Neuronal stem cell (in vitro differentiated cells): ENCODE results near the gene TMEM135.
"Not testable (repeated sequence)": the region's sequence is repeated elsewhere in the genome, so short reads cannot be mapped to it uniquely, and the experiment has no call there.

ENCODE experiments used
- DNase-seq: peaks from one replicate; pipeline ENCODE4 v3.0.0-alpha.2; 2013; ENCODE audit warnings: low spot score
- H2AFZ ChIP-seq: one replicate; pipeline ENCODE4 v1.6.1; 2013; ENCODE audit warnings: mild to moderate bottlenecking, low read length, inconsistent platforms
- H2AK5ac ChIP-seq: 2 replicates; pipeline ENCODE4 v1.6.1; 2013; ENCODE audit warnings: low read depth, mild to moderate bottlenecking, inconsistent platforms, low read length, moderate library complexity, mixed read lengths
- H2BK120ac ChIP-seq: 2 replicates; pipeline ENCODE4 v1.6.1; 2013; ENCODE audit warnings: low read depth, mild to moderate bottlenecking, inconsistent platforms, low read length, moderate library complexity, mixed read lengths
- H2BK12ac ChIP-seq: one replicate; pipeline ENCODE4 v1.6.1; 2013; ENCODE audit warnings: low read length, inconsistent platforms
- H2BK15ac ChIP-seq: 2 replicates; pipeline ENCODE4 v1.6.1; 2013; ENCODE audit warnings: mild to moderate bottlenecking, low read length, inconsistent platforms, mixed read lengths
- H2BK5ac ChIP-seq: one replicate; pipeline ENCODE4 v1.6.1; 2013; ENCODE audit warnings: inconsistent platforms, mild to moderate bottlenecking, low read length, moderate library complexity
- H3K14ac ChIP-seq: one replicate; pipeline ENCODE4 v1.6.1; 2013; ENCODE audit warnings: low read length, inconsistent platforms
- H3K18ac ChIP-seq: 2 replicates; pipeline ENCODE4 v1.6.1; 2013; ENCODE audit warnings: low read length, inconsistent platforms
- H3K23ac ChIP-seq: 2 replicates; pipeline ENCODE4 v1.6.1; 2013; ENCODE audit warnings: low read depth, mild to moderate bottlenecking, mixed read lengths, low read length, inconsistent platforms; ENCODE audit not compliant: poor library complexity
- H3K27ac ChIP-seq: replicated peaks from 3 replicates; pipeline ENCODE4 v1.5.1; 2013; ENCODE audit warnings: low read length, inconsistent platforms
- H3K27me3 ChIP-seq, 3 experiments: 2 replicates each; pipeline ENCODE4 v1.6.1; 2013; ENCODE audit warnings: low read length in 3 of 3, mild to moderate bottlenecking in 2 of 3, inconsistent platforms in 1 of 3, low read depth in 1 of 3, mixed read lengths in 1 of 3, moderate library complexity in 1 of 3; ENCODE audit not compliant: control insufficient read depth in 3 of 3, insufficient read depth in 3 of 3
- H3K36me3 ChIP-seq, 2 donors: replicated peaks in 1 of 2; 2 replicates each; pipeline ENCODE4 v1.6.1; 2013; ENCODE audit warnings: low read length in 2 of 2; ENCODE audit not compliant: control insufficient read depth in 2 of 2, insufficient read depth in 2 of 2
- H3K4ac ChIP-seq: 2 replicates; pipeline ENCODE4 v1.6.1; 2013; ENCODE audit warnings: inconsistent platforms, mild to moderate bottlenecking, low read length, moderate library complexity
- H3K4me1 ChIP-seq, 2 donors: 1 replicate in 1 of 2; 2 replicates in 1 of 2; pipeline ENCODE4 v1.6.1; 2013; ENCODE audit warnings: low read length in 2 of 2, low read depth in 1 of 2; ENCODE audit not compliant: control insufficient read depth in 2 of 2, insufficient read depth in 1 of 2
- H3K4me2 ChIP-seq: one replicate; pipeline ENCODE4 v1.6.1; 2013; ENCODE audit warnings: mild to moderate bottlenecking, low read length, inconsistent platforms; ENCODE audit not compliant: insufficient read depth, poor library complexity, severe bottlenecking
- H3K4me3 ChIP-seq, 2 donors: 2 replicates each; pipeline ENCODE4 v1.5.1; 2013; ENCODE audit warnings: low read length in 2 of 2, mild to moderate bottlenecking in 2 of 2, inconsistent platforms in 1 of 2, moderate library complexity in 1 of 2
- H3K79me1 ChIP-seq: one replicate; pipeline ENCODE4 v1.6.1; 2013; ENCODE audit warnings: low read depth, mild to moderate bottlenecking, inconsistent platforms, low read length, moderate library complexity
- H3K9ac ChIP-seq: one replicate; pipeline ENCODE4 v1.6.1; 2013; ENCODE audit warnings: mild to moderate bottlenecking, low read depth, low read length, inconsistent platforms; ENCODE audit not compliant: poor library complexity
- H3K9me3 ChIP-seq, 2 donors: replicated peaks in 1 of 2; 2 replicates each; pipeline versions ENCODE3 to v1.6.1; 2013; ENCODE audit warnings: low read length in 2 of 2, mild to moderate bottlenecking in 2 of 2, inconsistent platforms in 1 of 2, low read depth in 1 of 2, mixed read lengths in 1 of 2, moderate library complexity in 1 of 2; ENCODE audit not compliant: control insufficient read depth in 2 of 2, insufficient read depth in 1 of 2
- H4K8ac ChIP-seq: one replicate; pipeline ENCODE4 v1.6.1; 2013; ENCODE audit warnings: low read depth, mild to moderate bottlenecking, inconsistent platforms, low read length, moderate library complexity
- H4K91ac ChIP-seq: one replicate; pipeline ENCODE4 v1.6.1; 2013; ENCODE audit warnings: low read length, low read depth, mild to moderate bottlenecking, inconsistent platforms; ENCODE audit not compliant: poor library complexity
- WGBS, 2 donors: extraction: QIAGEN DNeasy Blood & Tissue Kit; methylation state at CpG; one replicate each; pipeline ENCODE4 v1.1.7; 2013; ENCODE audit warnings: missing lambda C conversion rate in 2 of 2, mixed read lengths in 1 of 2; ENCODE audit not compliant: insufficient read length in 2 of 2, insufficient replicate concordance in 1 of 2; ENCODE audit errors: extremely low coverage in 2 of 2; 5-methylcytosine and 5-hydroxymethylcytosine counted together

TMEM135 gene

GRCh38 chr11:87188921-87189320 lies 151.2 kb downstream of the TMEM135 start:
- DNase-seq, H4K8ac ChIP-seq, H2BK120ac ChIP-seq, H2BK15ac ChIP-seq, H3K9ac ChIP-seq, H2BK5ac ChIP-seq, H3K27me3 ChIP-seq, H3K79me1 ChIP-seq, H3K27ac ChIP-seq, H3K4ac ChIP-seq, H3K4me1 ChIP-seq, H3K36me3 ChIP-seq, H2AK5ac ChIP-seq, H4K91ac ChIP-seq, H3K23ac ChIP-seq, H3K14ac ChIP-seq, H2AFZ ChIP-seq, H3K18ac ChIP-seq, H3K4me3 ChIP-seq, H3K9me3 ChIP-seq, H2BK12ac ChIP-seq, H3K4me2 ChIP-seq: not testable (repeated sequence)
- WGBS, 2 donors, result no CpG with 5 or more reads among the region's 3 CpGs

- Histone ChIP-seq H3K79me1 (peaks cover 1% of the 10 kb centered on the region), H3K4ac (no peak overlapping the region), H3K4me3 (no peak overlapping the region), H3K36me3 (no peaks in the 10 kb centered on the region), H2BK120ac (no peak overlapping the region), H3K4me1 (no peaks in the 10 kb centered on the region), H3K9me3 (no peaks in the 10 kb centered on the region), H2BK5ac (no peak overlapping the region), H2BK15ac (no peak overlapping the region), H4K8ac (no peak overlapping the region), H3K27me3 (no peaks in the 10 kb centered on the region), H3K9ac (no peak overlapping the region), H2AK5ac (no peak overlapping the region), H3K18ac (no peak overlapping the region), H2AFZ (no peak overlapping the region), H3K23ac (no peak overlapping the region), H3K27ac (no peak overlapping the region), H2BK12ac (no peak overlapping the region), H4K91ac (no peak overlapping the region), H3K4me2 (no peak overlapping the region), H3K14ac (no peak overlapping the region)
- WGBS, 2 donors, result 100% methylated on average over 1 of the region's 1 CpG; no CpG with 5 or more reads in 1 of the 2 donors
- DNase-seq, result no peak
Observed at GRCh38 chr11:87190071-87190470, 152.3 kb downstream of the TMEM135 start.

DNA sequence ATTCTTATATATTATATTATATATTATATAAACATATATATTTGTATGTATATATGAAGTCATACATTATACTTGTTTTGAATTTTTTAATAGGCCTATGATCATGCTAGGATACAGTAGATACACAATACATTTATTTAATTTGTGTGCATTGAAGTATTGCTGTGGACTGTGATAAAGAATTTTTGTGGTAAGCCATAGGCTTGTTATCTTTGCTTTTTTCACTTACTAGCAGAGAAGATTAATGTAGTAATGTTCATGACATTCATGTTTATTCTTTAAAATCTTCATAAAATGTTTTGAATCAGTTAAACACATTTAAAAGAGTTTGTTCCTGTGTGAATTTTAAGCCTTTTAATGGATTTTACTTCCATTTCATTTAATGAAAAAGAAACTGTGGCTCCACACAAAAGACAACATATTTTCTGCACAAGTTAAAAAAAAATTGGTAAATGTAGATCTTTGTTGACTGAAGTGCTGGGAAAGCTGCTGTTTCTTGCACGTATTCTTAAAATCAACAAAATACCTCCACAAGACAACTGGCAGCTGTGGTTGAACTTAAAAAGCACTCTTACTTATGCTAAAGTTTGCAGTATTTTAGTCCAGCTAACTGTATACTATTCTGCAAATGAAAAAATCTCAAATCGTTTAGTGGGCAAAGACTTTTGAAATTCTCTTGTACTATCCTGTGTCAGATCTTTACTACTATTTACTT lies 156.2 kb downstream of the TMEM135 start:
- WGBS, 2 donors, result no CpG with 5 or more reads among the region's 2 CpGs
- Histone ChIP-seq H2AFZ (no peak overlapping the region), H3K4me2 (no peak overlapping the region), H3K4ac (no peak overlapping the region), H3K9ac (no peak overlapping the region), H2BK120ac (no peak overlapping the region), H3K27me3 (no peaks in the 10 kb centered on the region), H3K4me3 (no peak overlapping the region), H3K23ac (no peak overlapping the region), H3K14ac (no peak overlapping the region), H3K18ac (no peak overlapping the region), H2BK12ac (no peak overlapping the region), H2BK15ac (no peak overlapping the region), H3K4me1 (no peaks in the 10 kb centered on the region), H2BK5ac (no peak overlapping the region), H3K27ac (no peak overlapping the region), H3K9me3 (no peaks in the 10 kb centered on the region), H3K79me1 (no peaks in the 10 kb centered on the region), H4K8ac (no peak overlapping the region), H4K91ac (no peak overlapping the region), H2AK5ac (no peak overlapping the region), H3K36me3 (no peaks in the 10 kb centered on the region)
- no peak for DNase-seq

DNA sequence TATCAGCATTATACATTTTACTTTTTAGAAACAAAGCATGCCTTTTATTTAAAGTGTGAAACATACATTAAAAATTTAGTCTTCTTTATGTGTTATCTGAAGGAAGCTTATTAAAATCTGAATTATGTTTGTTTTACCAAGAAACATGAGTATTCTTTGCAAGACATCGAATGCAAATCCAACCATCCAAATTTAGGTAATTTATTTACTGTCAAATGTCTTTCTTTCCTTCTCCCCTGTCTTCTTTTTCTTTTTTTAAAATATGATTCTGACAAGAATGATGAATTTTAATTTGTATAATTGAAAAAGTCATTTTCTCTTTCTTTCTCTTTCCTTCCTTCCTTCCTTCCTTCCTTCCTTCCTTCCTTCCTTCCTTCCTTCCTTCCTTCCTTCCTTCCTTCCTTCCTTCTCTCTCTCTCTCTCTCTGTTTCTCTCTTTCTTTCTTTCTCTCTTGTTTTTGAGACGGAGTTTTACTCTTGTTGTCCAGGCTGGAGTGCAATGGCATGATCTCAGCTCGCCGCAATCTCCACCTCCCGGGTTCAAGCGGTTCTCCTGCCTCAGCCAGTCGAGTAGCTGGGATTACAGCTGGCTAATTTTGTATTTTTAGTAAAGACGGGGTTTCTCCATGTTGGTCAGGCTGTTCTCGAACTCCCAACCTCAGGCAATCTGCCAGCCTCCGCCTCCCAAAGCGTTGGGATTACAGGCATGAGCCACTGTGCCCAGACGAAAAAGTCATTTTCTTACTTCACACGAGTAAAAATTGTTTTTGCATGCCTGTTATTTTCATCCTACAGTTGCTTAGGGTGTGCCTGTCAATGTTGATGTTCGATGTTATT lies 157.5 kb downstream of the TMEM135 start:
- Histone ChIP-seq H3K27me3 (no peaks in the 10 kb centered on the region), H2BK15ac (no peak overlapping the region), H3K4me2 (no peak overlapping the region), H2BK12ac (no peak overlapping the region), H3K9ac (no peak overlapping the region), H2AK5ac (no peak overlapping the region), H2BK120ac (no peak overlapping the region), H3K79me1 (no peaks in the 10 kb centered on the region), H3K23ac (no peak overlapping the region), H3K4ac (no peak overlapping the region), H3K4me3 (no peak overlapping the region), H2AFZ (no peak overlapping the region), H3K14ac (no peak overlapping the region), H3K27ac (no peak overlapping the region), H4K91ac (no peak overlapping the region), H4K8ac (no peak overlapping the region), H2BK5ac (no peak overlapping the region), H3K4me1 (no peaks in the 10 kb centered on the region), H3K36me3 (no peaks in the 10 kb centered on the region), H3K18ac (no peak overlapping the region), H3K9me3 (no peaks in the 10 kb centered on the region)
- 100% methylated on average over 1 of the region's 14 CpGs; no CpG with 5 or more reads in 1 of the 2 donors for WGBS, 2 donors
- DNase-seq, result no peak
